GM21717 (cell line): ENCODE results near the gene ENTREP1.
"Not testable (repeated sequence)": the region's sequence is repeated elsewhere in the genome, so short reads cannot be mapped to it uniquely, and the experiment has no call there.

Experiments
- ATAC-seq: cut with Tn5 transposase; IDR thresholded peaks from one replicate; pipeline ENCODE4 v1.9.1; 2021; ENCODE audit warnings: mild to moderate bottlenecking, moderate library complexity; ENCODE audit not compliant: unreplicated experiment

The ENTREP1 gene

DNA sequence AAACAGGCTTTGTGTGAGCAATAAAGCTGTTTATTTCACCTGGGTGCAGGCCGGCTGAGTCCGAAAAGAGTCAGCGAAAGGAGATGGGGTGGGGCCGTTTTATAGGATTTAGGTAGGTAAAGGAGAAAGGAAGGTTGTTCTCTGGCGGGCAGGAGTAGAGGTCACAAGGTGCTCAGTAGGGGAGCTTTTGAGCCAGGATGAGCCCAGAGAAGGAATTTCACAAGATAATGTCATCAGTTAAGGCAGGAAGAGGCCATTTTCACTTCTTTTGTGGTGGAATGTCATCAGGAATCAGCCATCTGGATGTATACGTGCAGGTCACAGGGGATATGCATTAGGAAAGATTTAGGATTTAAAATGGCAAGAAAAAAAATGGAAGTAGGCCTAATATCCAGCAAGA lies 84.9 kb downstream of the ENTREP1 start:
- not testable (repeated sequence) for ATAC-seq

DNA sequence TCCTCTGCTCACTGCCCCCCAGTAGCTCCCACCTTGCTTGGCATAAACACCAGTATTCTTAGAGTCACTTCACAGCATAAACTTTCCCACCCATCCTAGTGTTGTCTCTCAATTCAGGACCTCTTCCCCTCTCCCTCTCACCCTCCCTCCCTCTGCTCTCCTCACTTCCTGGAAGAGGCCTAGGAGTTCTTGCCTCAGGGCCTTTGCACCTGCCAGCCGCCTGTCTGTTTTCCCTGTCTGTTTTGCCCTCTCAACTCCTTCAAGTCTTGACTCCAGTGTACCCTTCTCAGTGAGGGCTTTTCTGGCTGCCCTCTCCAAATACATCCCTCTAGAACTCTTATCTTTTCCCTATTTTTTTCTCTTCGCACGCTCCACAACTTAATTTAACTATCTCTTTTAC lies 86.2 kb downstream of the ENTREP1 start:
- no peak for ATAC-seq

DNA sequence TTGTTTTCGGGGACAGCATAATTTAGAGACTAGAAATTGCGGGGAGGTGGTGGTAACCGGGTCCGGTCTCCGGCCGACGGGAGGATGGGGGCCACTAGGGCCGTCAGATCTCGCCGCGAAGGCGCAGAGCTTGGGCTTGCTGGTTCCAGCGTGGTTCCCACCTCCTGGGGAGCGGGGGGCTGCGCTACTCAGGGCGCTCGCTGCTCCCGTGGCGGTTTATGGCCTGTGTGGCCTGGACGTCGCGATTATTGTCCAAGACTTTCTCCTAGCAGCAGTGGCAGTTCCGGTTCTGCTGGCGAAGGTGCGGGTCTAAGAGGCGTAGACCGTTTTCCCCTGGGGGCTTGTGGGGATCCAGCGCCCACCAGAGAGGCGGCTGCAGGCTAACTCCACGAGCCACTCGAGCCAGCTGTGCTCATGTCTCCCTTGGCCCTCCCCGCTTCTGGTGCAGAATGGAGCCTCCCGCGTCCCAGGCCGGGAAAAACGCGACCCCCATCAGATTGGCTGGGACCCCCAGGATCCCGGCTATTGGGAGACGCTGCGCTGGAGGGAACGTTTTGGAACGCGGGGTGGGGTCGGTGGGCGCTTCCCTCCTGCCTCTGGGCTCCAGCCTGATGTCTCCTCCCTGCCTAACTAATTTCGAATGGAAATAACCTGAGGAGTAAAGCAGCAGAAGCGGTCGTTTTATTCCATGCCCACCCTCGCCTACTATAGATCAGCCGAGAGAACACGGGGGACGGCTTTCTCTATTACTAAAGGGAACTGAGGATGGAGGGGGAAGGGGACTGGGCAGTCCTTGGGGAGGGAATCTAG lies 87.1 kb downstream of the ENTREP1 start:
- no peak for ATAC-seq

DNA sequence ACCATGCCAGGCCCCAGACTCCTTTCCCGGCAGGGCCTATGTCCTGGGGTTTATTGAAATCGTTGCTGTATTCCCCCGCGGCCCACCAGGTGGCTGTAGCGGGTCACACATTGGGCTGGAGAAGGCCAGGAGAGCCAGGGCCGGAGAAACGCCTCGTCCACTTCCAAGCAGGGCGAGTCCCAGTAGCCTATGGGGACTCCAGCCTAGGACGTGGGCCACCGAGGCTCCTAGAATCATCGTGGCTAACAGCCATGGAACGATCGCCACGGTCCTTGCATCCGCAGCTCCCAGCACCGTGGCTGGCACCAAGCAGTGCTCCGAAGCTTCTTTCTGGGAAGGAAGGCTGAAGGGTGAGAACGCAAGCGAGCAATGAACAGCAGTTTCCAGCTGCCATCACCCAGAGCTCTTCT lies 87.7 kb downstream of the ENTREP1 start:
- ATAC-seq, result no peak

DNA sequence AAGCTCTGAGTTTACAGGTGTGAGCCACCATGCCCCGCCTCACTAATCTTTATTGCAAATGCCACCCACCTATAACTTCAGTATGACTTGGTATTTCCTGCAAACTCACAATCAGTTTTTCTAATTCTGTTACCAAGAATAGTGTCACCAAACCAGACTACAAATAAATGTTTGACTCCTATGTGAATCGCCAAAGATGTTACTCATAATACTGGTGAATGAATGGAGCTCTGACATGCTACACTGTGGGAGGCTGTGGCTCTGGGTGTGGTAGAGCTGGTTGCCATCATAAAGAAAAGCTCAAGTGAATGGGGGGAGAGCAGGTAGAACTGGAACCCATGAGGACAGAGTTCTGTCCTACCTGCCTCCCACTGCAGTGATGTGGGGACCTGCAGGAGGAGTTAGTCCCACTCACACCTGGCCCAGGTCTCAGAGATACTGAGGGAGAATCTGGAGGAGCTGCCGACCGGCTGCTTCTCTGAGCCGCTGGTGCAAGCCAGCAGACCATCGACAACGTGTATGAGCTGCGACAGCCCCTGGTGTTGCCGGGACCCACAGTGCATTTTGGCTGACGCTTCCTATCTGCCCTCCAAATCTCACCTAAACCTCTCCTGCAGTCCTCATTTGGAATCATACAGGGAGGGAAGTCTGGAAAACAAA lies 95.7 kb downstream of the ENTREP1 start:
- no peak for ATAC-seq

DNA sequence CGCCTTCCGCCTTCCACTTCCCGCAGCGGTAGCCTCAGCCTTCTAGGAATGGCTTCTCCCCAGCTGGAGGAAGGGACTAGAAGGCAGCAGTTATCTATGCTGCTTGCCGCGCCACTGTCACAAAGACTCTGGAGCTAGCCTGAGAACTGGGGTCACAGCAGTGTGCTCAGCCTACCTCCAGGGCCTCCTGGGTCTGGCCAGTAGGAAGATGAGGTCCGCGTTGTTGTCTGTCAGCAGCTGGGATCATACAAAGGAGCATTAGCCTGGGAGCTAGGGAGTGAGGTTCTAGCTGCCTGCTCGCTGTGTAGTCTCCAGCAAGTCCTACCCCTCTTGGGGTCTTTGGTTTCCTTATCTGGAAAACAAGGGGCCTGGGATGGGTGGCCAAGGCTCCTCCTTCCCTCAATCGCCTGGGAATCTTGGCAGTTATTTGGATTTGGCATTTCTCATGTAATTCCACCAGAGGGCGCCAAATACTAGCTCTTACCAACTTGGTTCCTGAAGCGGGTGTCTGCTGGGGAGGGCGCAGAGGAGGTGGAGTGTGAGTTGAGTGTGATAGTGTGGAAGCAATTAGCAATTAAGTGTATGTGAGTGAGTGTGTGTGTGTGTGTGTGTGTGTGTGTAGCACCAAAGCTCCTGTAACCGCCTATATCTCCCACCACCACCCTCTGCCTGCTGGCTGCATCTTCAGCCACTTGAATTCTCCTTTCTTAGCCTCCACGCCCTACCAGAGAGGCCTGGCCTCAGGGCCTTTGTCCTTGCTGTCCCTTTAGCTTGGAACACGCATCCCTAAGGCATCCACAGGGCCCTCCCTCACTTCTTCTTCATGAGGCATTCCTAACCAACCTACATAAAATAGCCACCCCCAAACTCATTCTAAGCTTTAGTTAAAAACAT lies 97.1 kb downstream of the ENTREP1 start:
- ATAC-seq, result no peak

DNA sequence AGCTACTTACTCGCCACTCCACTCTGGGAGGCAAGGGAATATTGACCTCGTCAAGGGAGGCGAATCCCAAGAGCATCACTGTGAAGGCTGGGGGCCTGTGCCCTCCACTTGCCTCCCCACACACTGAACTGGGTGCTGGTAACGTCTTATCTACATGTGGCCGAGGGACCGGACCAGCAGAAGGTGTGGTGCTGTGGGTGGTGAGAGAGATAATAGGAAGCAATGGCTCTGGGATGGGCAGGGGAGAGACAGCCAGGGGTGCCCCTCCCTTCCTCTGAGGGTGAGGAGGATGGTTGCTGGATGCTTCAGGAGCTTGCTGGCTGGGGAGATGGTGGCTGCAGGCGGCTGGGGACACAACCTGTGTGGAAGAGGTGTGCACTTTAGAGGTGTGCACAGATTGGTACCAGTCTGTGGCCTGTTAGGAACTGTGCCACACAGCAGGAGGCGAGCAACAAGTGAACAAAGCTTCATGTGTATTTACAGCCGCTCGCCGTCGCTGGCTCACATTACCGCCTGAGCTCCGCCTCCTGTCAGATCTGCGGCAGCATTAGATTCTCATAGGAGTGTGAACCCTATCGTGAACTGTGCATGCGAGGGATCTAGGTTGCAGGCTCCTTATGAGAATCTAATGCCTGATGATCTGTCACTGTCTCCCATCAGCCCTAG lies 100.3 kb downstream of the ENTREP1 start:
- no peak for ATAC-seq

DNA sequence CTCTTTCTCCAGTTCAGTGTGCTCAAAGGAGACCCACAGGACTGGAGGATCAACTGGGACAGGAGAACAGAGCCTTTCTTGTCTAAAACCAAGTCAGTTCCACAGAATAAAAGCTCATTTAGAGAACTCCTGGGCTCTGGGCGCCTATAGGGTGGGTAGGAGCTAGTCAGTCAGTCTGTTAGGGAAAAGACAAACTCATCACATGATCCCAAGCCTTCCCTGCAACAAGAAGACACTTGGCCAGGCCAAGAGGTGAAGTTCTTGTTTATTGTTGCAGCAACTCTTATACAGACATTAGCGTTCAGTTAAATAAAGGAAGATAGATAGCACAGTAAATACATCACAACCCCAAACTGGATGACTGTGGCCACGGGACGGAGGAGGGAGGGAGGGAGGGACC lies 102.3 kb downstream of the ENTREP1 start:
- no peak for ATAC-seq

DNA sequence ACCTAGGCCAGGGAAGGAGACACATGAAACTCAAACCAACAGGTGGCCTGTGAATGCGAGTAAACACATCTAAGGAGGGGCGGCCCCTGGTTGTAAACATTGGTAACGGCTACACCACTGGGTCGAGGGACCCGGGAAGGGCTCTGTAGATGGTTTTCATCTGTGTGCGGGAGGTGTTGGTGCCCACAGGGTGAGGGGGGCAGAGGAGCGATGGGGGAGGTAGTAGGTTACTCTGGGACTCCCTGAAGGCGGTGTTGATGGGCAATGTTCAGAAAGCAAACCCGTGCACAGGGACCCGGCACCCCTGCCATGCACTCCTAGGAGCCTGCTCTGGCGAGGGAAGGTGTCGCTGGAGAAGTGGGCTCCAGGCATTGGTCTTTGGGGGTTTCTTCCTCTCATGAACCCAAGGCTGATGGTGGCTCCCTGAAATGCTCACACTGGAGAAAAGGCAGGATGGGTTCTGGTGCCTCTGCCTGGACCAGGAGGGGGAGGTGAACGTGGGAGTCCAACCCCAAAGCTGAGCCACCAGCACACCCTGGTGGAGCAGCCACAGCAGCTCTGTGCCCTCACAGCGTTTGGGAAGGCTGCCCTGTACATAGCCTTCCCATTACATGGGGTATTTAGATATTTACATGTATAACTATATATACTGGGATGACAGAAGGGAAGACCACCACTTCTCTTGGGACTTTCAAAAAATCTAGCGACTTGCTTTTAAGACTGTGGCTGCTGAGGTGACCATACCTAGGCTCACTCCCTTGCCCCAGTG lies 103.2 kb downstream of the ENTREP1 start:
- ATAC-seq, result no peak

DNA sequence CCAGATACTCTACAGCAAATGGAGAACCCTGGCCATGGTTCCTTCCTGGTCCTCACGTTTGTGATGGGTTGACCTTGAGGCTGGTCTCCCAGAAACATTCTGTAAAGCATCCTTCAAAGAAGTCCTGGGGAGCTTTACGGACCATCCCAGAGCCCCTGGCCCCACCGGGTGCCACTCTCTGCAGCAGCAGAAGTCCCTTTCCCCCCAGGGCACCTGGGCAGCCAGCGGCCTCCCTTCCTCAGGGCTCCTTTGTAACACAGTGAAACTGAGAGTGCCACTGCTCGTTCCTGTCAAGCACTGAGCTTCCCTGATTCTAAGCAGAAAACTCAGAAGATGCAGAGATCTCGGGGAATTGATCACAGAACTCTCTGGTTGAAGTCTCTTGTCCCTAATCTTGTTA lies 104.3 kb downstream of the ENTREP1 start:
- ATAC-seq, result no peak

DNA sequence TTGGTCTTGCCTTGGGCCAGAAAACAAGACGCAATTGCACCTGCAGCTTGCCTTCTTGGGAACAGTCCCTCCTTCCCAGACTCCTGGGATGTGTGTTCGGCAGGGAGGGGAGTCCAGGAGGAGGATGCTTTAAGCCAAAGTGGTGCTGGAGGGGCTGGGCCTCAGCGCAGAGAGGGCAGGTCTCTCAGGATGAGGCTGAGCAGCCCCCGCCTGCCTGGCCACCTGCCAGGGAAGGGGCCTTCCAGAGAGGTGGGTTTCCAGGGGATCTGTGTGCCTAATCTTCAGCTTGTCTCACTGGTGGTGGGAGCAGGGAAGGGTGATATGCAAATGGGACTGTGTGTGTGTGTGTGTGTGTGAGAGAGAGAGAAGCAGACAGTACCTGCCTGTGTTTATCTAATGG lies 105.2 kb downstream of the ENTREP1 start:
- ATAC-seq, result no peak

DNA sequence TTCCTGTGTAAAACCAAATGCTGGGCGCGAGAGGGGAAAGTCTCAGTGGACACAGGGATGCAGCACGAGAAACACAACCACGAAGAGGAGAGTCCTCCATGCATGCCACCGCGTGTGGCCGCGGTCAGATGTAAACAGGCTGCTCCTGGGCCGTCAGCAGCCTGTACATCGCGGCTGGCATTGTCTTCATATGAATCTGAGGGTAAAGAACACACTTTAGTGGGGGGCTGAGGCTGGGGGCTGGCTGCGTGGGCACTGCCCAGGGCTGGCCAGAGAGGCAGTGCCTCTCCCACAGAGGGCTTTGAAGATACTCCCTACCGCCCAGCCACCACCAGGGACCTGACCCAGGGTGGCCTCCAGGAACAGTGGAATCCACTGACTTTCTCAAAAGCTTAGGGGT lies 106.2 kb downstream of the ENTREP1 start:
- ATAC-seq, result no peak

DNA sequence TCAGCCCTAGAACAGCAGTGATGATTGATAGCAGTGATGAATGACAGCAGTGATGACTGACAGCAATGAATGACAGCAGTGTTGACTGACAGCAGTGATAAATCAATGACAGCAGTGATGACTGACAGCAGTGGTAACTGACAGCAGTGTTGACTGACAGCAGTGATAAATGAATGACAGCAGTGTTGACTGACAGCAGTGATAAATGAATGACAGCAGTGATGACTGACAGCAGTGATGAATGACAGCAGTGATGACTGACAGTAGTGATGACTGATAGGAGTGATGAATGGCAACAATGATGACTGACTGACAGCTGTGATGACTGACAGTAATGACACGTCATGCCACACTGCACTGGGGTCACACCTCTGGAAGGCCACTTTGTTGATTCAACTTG lies 106.8 kb downstream of the ENTREP1 start:
- no peak for ATAC-seq

DNA sequence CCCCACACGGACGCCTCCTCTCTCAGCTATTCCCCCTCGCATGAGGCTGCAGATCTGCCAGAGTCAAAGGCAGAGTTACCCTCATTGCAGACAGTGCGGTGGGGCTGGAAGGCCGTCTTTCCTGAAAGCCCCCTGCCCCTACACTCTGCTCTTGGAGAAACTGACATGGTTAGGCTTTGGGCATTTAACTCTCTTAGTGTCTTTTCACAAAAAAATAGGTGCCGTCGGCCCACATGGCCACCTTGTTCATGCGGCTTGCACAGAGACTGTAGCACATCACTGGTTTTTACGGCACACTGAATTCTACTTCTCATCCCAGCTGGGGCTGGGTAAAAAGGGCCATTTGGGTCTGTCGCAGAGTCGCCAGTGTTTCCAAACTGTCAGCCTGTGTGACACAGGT lies 107.6 kb downstream of the ENTREP1 start:
- ATAC-seq, result no peak

DNA sequence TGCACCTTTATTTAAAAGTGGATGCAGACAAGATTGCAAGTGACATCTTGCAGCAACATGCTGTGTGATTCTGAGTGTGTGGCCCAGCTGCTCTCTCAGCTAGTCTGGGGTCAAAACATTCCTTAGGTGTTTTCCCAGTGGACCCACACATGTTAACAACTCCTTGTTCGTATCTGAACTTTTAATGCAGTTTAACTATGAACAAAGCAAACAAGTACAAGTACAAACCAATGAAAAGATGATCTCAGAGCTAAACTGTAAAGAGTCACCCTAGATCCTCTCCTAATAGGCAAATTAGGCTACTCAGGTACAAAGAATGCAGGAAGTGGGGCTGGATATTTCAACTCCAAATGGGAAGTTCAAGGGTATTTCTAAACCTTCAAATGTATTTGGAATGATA lies 108.4 kb downstream of the ENTREP1 start:
- ATAC-seq, result no peak

DNA sequence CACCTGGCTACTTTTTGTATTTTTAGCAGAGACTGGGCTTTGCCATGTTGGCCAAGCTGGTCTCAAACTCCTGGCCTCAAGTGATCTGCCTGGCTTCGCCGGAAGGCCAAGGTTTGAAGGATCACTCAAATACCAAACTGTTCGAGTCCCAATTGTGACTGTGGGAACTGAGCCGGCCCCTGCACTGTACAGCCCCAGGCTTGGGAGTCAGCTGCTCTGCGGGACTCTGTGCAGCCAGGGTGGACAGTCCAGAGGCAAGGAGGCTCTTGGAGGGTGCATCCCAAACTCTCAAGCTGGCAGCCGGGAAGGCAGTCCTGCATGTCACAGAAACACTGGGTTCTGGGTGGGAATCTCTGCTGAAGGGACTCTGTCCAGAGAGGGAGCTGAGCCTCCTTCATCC lies 109.0 kb downstream of the ENTREP1 start:
- ATAC-seq, result no peak

DNA sequence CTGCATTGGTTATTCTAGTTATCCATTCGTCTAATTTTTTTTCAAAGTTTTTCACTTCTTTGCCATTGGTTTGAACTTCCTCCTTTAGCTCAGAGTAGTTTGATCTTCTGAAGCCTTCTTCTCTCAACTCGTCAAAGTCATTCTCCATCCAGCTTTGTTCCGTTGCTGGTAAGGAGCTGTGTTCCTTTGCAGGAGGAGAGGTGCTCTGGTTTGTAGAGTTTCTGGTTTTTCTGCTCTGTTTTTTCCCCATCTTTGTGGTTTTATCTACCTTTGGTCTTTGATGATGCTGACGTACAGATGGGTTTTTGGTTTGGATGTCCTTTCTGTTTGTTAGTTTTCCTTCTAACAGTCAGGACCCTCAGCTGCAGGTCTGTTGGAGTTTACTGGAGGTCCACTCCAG lies 114.6 kb downstream of the ENTREP1 start:
- ATAC-seq, result not testable (repeated sequence)

DNA sequence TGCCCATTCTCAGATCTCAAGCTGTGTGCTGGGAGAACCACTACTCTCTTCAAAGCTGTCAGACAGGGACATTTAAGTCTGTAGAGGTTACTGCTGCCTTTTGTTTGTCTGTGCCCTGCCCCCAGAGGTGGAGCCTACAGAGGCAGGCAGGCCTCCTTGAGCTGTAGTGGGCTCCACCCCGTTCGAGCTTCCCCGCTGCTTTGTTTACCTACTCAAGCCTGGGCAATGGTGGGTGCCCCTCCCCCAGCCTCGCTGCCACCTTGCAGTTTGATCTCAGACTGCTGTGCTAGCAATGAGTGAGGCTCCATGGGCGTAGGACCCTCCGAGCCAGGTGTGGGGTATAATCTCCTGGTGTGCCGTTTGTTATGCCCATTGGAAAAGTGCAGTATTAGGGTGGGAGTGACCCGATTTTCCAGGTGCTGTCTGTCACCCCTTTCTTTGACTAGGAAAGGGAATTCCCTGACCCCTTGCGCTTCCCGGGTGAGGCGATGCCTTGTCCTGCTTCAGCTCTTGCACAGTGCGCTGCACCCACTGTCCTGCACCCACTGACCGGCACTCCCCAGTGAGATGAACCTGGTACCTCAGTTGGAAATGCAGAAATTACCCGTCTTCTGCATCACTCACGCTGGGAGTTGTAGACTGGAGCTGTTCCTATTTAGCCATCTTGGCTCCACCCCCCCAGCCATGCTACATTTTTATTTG lies 115.4 kb downstream of the ENTREP1 start:
- not testable (repeated sequence) for ATAC-seq
